Activated effector memory CD4-positive, alpha-beta T cell treated with anti-CD3 and anti-CD28 coated beads, Interleukin-2, amount 50 U/mL, for 16 hours (primary cell): ENCODE data around the gene CCDC197.
A peak's percentile ranks its signal among the peaks of the same experiment; 100 is the strongest.

Experiments
- DNase-seq: peaks from one replicate; pipeline ENCODE4 v3.0.0-alpha.2; 2020

The CCDC197 gene

GRCh38 chr14:94001501-94002396, 4.6 kb downstream of the CCDC197 start:
- DNase-seq, result peak; percentile 88

- no peak for DNase-seq
Measured at GRCh38 chr14:94003397-94003796, 6.3 kb downstream of the CCDC197 start.

- DNase-seq, result no peak
Measured at GRCh38 chr14:94004015-94004414, 6.9 kb downstream of the CCDC197 start.

GRCh38 chr14:94005324-94006073, 8.4 kb downstream of the CCDC197 start:
- DNase-seq, result no peak

- no peak for DNase-seq
Measured at GRCh38 chr14:94008234-94008633, 11.1 kb downstream of the CCDC197 start.

- DNase-seq, result no peak
Measured at GRCh38 chr14:94009767-94010166, 12.7 kb downstream of the CCDC197 start.

- DNase-seq, result no peak
Measured at GRCh38 chr14:94010625-94011024, 13.5 kb downstream of the CCDC197 start.

GRCh38 chr14:94011795-94012194, 14.7 kb downstream of the CCDC197 start:
- no peak for DNase-seq

GRCh38 chr14:94014382-94014781, 17.3 kb downstream of the CCDC197 start:
- DNase-seq, result no peak

GRCh38 chr14:94015223-94015622, 18.1 kb downstream of the CCDC197 start:
- DNase-seq, result no peak

GRCh38 chr14:94016446-94016976, 19.4 kb downstream of the CCDC197 start:
- DNase-seq, result no peak

- no peak for DNase-seq
Measured at GRCh38 chr14:94018308-94018707, 21.2 kb downstream of the CCDC197 start.

- no peak for DNase-seq
Measured at GRCh38 chr14:94019329-94019728, 22.2 kb downstream of the CCDC197 start.

- DNase-seq, result no peak
Measured at GRCh38 chr14:94020267-94020666, 23.2 kb downstream of the CCDC197 start.

GRCh38 chr14:94021001-94021400, 23.9 kb downstream of the CCDC197 start:
- no peak for DNase-seq

- DNase-seq, result no peak
Measured at GRCh38 chr14:94021416-94022157, 24.5 kb downstream of the CCDC197 start.

GRCh38 chr14:94022532-94023411, 25.7 kb downstream of the CCDC197 start:
- no peak for DNase-seq

GRCh38 chr14:94024549-94024948, 27.4 kb downstream of the CCDC197 start:
- no peak for DNase-seq

GRCh38 chr14:94025720-94026119, 28.6 kb downstream of the CCDC197 start:
- no peak for DNase-seq

GRCh38 chr14:94026173-94026888, 29.2 kb downstream of the CCDC197 start, which contains the start of gene OTUB2:
Gene OTUB2, plus strand, starts transcription at chr14:94026340. Its CDS starts 198 bp downstream, at chr14:94026538.
- DNase-seq, result peak; percentile 97

GRCh38 chr14:94026889-94027469, 29.9 kb downstream of the CCDC197 start:
- DNase-seq, result no peak
